CD8-positive, alpha-beta memory T cell (primary cell): ENCODE results near the gene MRTFB. TPM values are rescaled to one million over a fixed set of nuclear protein-coding genes. Genes with fewer than 3 reads are reported as not detected.

ENCODE experiments used
- CTCF ChIA-PET: fragments of 350-600 bp; sonication (Branson Sonifier 250); formaldehyde crosslinking; loops from one replicate; lab custom pipeline; 2021; ENCODE audit warnings: antibody characterized with exemption; lab: Charles Lee
- POLR2A ChIA-PET: fragments of 350-600 bp; sonication (Branson Sonifier 250); formaldehyde crosslinking; loops from one replicate; lab custom pipeline; 2021; ENCODE audit warnings: antibody characterized with exemption; lab: Charles Lee
- DNase-seq, 5 donors: peaks; one replicate each; pipeline versions ENCODE4 v3.0.0 to v3.0.0-alpha.2; 2020 to 2022; ENCODE audit warnings: mixed read lengths in 1 of 5
- H3K27ac ChIP-seq: one replicate; pipeline ENCODE4 v1.7.0; 2013; ENCODE audit warnings: low read depth, mild to moderate bottlenecking, low read length, moderate library complexity
- H3K27me3 ChIP-seq: 2 replicates; pipeline ENCODE4 v1.7.0; 2013; ENCODE audit warnings: low read length, mild to moderate bottlenecking; ENCODE audit not compliant: insufficient read depth, poor library complexity, severe bottlenecking
- H3K36me3 ChIP-seq: 2 replicates; pipeline ENCODE4 v1.7.0; 2013; ENCODE audit warnings: mild to moderate bottlenecking, low read length, moderate library complexity; ENCODE audit not compliant: insufficient read depth
- H3K4me1 ChIP-seq: 2 replicates; pipeline ENCODE4 v1.7.0; 2013; ENCODE audit warnings: mild to moderate bottlenecking, low read length, moderate library complexity; ENCODE audit not compliant: insufficient read depth
- H3K4me3 ChIP-seq: 2 replicates; pipeline ENCODE4 v1.7.0; 2013; ENCODE audit warnings: mild to moderate bottlenecking, low read length
- H3K9me3 ChIP-seq: 2 replicates; pipeline ENCODE4 v1.7.0; 2013; ENCODE audit warnings: mild to moderate bottlenecking, low read length
- H3K27ac Mint-ChIP-seq, 8 donors: one replicate each; pipeline ENCODE4 v1.8.0; 2020 to 2021; ENCODE audit warnings: mixed read lengths in 8 of 8, mild to moderate bottlenecking in 6 of 8, inconsistent platforms in 3 of 8, moderate library complexity in 3 of 8
- H3K27me3 Mint-ChIP-seq, 2 donors: one replicate each; pipeline ENCODE4 v1.8.0; 2020 to 2021; ENCODE audit warnings: mixed read lengths in 2 of 2, mild to moderate bottlenecking in 1 of 2, moderate library complexity in 1 of 2
- H3K36me3 Mint-ChIP-seq, 3 donors: one replicate each; pipeline ENCODE4 v1.8.0; 2020 to 2021; ENCODE audit warnings: mixed read lengths in 3 of 3, inconsistent platforms in 1 of 3, mild to moderate bottlenecking in 1 of 3
- H3K4me1 Mint-ChIP-seq, 3 donors: one replicate each; pipeline ENCODE4 v1.8.0; 2020 to 2021; ENCODE audit warnings: mixed read lengths in 3 of 3, inconsistent platforms in 1 of 3, mild to moderate bottlenecking in 1 of 3
- H3K4me3 Mint-ChIP-seq, 7 donors: one replicate each; pipeline ENCODE4 v1.8.0; 2020 to 2021; ENCODE audit warnings: mixed read lengths in 7 of 7, mild to moderate bottlenecking in 6 of 7, moderate library complexity in 4 of 7, inconsistent platforms in 2 of 7
- H3K9me3 Mint-ChIP-seq, 5 donors: one replicate each; pipeline ENCODE4 v1.8.0; 2020 to 2022; ENCODE audit warnings: mixed read lengths in 5 of 5, mild to moderate bottlenecking in 3 of 5, moderate library complexity in 2 of 5, inconsistent platforms in 1 of 5
- polyA plus RNA-seq: library from polyadenylated mRNA; unstranded; fragments of 300-500 nt; fragmentation: Illumina TruSeq; gene quantifications from one replicate; pipeline ENCODE4 v1.2.3, GENCODE V29; 2021
- total RNA-seq, 2 experiments: library from RNA; stranded (reverse); gene quantifications; one replicate each; pipeline ENCODE4 v1.2.3, GENCODE V29; 2021

The MRTFB gene
- total and polyA plus RNA-seq, 3 experiments from 2014 or later: 6.5 to 12.2 (median 12.0) TPM

GRCh38 chr16:14133907-14134306 lies 62.8 kb downstream of the MRTFB start:
- Histone ChIP-seq H3K4me1 (no peaks in the 10 kb centered on the region), H3K36me3 (no peaks in the 10 kb centered on the region), H3K9me3 (no peaks in the 10 kb centered on the region), H3K27me3 (no peaks in the 10 kb centered on the region), H3K4me3 (no peak overlapping the region), H3K27ac (no peak overlapping the region)
- POLR2A ChIA-PET: no interaction called here
- Mint-ChIP-seq H3K4me1 (no peaks in the 10 kb centered on the region), H3K4me3 (no peak overlapping the region), H3K9me3 (peaks cover 0 to 3% (median 0%) of the 10 kb centered on the region in 5 donors), H3K27me3 (no peaks in the 10 kb centered on the region), H3K27ac (no peak overlapping the region), H3K36me3 (peaks cover 4 to 29% (median 12%) of the 10 kb centered on the region in 3 donors)
- DNase-seq: no peak
- CTCF ChIA-PET: no interaction called here

GRCh38 chr16:14135704-14136103 lies 64.6 kb downstream of the MRTFB start:
- Mint-ChIP-seq H3K27ac (no peak overlapping the region), H3K4me3 (no peak overlapping the region), H3K4me1 (no peaks in the 10 kb centered on the region), H3K9me3 (peaks cover 0 to 7% (median 0%) of the 10 kb centered on the region in 5 donors), H3K27me3 (no peaks in the 10 kb centered on the region), H3K36me3 (peaks cover 9 to 22% (median 19%) of the 10 kb centered on the region in 3 donors)
- Histone ChIP-seq H3K4me1 (no peaks in the 10 kb centered on the region), H3K36me3 (peaks cover 5% of the 10 kb centered on the region), H3K27me3 (no peaks in the 10 kb centered on the region), H3K9me3 (no peaks in the 10 kb centered on the region), H3K4me3 (no peak overlapping the region), H3K27ac (no peak overlapping the region)
- CTCF ChIA-PET: no interaction called here
- POLR2A ChIA-PET: no interaction called here
- DNase-seq: no peak

GRCh38 chr16:14139872-14140271 lies 68.8 kb downstream of the MRTFB start:
- Histone ChIP-seq H3K9me3 (no peaks in the 10 kb centered on the region), H3K27ac (no peak overlapping the region), H3K36me3 (peaks cover 8% of the 10 kb centered on the region), H3K27me3 (no peaks in the 10 kb centered on the region), H3K4me1 (no peaks in the 10 kb centered on the region), H3K4me3 (no peak overlapping the region)
- H3K4me1 Mint-ChIP-seq: no peaks in the 10 kb centered on the region
- ChIA-PET POLR2A (no interaction called here), CTCF (no interaction called here)
- DNase-seq: no peak
- H3K9me3 Mint-ChIP-seq: peaks cover 0 to 7% (median 0%) of the 10 kb centered on the region in 5 donors
- peaks cover 16 to 33% (median 26%) of the 10 kb centered on the region in 3 donors for H3K36me3 Mint-ChIP-seq
- H3K27me3 Mint-ChIP-seq: no peaks in the 10 kb centered on the region
- H3K27ac Mint-ChIP-seq: no peak overlapping the region
- no peak overlapping the region for H3K4me3 Mint-ChIP-seq

- POLR2A ChIA-PET: no interaction called here
- no peaks in the 10 kb centered on the region for H3K9me3 ChIP-seq
- Mint-ChIP-seq H3K27me3 (no peaks in the 10 kb centered on the region), H3K36me3 (peaks cover 13 to 31% (median 22%) of the 10 kb centered on the region in 3 donors), H3K4me1 (no peaks in the 10 kb centered on the region), H3K9me3 (peaks cover 0 to 7% (median 0%) of the 10 kb centered on the region in 5 donors), H3K4me3 (no peak overlapping the region), H3K27ac (no peak overlapping the region)
- no peaks in the 10 kb centered on the region for H3K27me3 ChIP-seq
- DNase-seq: no peak
- CTCF ChIA-PET: no interaction called here
- no peak overlapping the region for H3K27ac ChIP-seq
- peaks cover 8% of the 10 kb centered on the region for H3K36me3 ChIP-seq
- no peaks in the 10 kb centered on the region for H3K4me1 ChIP-seq
- H3K4me3 ChIP-seq: no peak overlapping the region
These were observed 69.8 kb downstream of the MRTFB start for GRCh38 chr16:14140923-14141322.

- CTCF ChIA-PET: interaction anchor here (1.2 kb wide), 1 partner anchor 12 kb away, joined by 3 read pairs; no protein-coding TSS in a partner anchor
- no peak overlapping the region for H3K4me3 Mint-ChIP-seq
These were observed 75.3 kb downstream of the MRTFB start for GRCh38 chr16:14146445-14146844.

GRCh38 chr16:14148016-14148415 lies 76.9 kb downstream of the MRTFB start:
- CTCF ChIA-PET: no interaction called here
- H3K36me3 ChIP-seq: no peaks in the 10 kb centered on the region

More at GRCh38 chr16:14146445-14146844, 75.3 kb downstream of the MRTFB start:
- Histone ChIP-seq H3K4me1 (no peaks in the 10 kb centered on the region), H3K4me3 (no peak overlapping the region), H3K27ac (no peak overlapping the region), H3K9me3 (no peaks in the 10 kb centered on the region), H3K36me3 (no peaks in the 10 kb centered on the region), H3K27me3 (no peaks in the 10 kb centered on the region)
- H3K4me1 Mint-ChIP-seq: no peaks in the 10 kb centered on the region
- no peaks in the 10 kb centered on the region for H3K27me3 Mint-ChIP-seq
- no peaks in the 10 kb centered on the region for H3K9me3 Mint-ChIP-seq
- peaks cover 6 to 21% (median 12%) of the 10 kb centered on the region in 3 donors for H3K36me3 Mint-ChIP-seq
- no peak for DNase-seq
- peak overlapping the region in 1 of 8 donors; percentile 3 for H3K27ac Mint-ChIP-seq
- POLR2A ChIA-PET: no interaction called here

GRCh38 chr16:14148569-14148968 lies 77.5 kb downstream of the MRTFB start:
- Histone ChIP-seq H3K36me3 (no peaks in the 10 kb centered on the region), H3K4me1 (no peaks in the 10 kb centered on the region), H3K27me3 (no peaks in the 10 kb centered on the region), H3K4me3 (no peak overlapping the region), H3K9me3 (no peaks in the 10 kb centered on the region), H3K27ac (no peak overlapping the region)
- no peak overlapping the region for H3K4me3 Mint-ChIP-seq
- no peaks in the 10 kb centered on the region for H3K27me3 Mint-ChIP-seq
- ChIA-PET CTCF (no interaction called here), POLR2A (no interaction called here)
- H3K27ac Mint-ChIP-seq: no peak overlapping the region
- DNase-seq: no peak
- peaks cover 1 to 11% (median 8%) of the 10 kb centered on the region in 3 donors for H3K36me3 Mint-ChIP-seq
- H3K4me1 Mint-ChIP-seq: no peaks in the 10 kb centered on the region
- H3K9me3 Mint-ChIP-seq: no peaks in the 10 kb centered on the region

More at GRCh38 chr16:14148016-14148415, 76.9 kb downstream of the MRTFB start:
- H3K27me3 ChIP-seq: no peaks in the 10 kb centered on the region
- H3K4me1 Mint-ChIP-seq: no peaks in the 10 kb centered on the region
- POLR2A ChIA-PET: no interaction called here
- no peak overlapping the region for H3K4me3 ChIP-seq
- H3K27ac ChIP-seq: no peak overlapping the region
- H3K4me1 ChIP-seq: no peaks in the 10 kb centered on the region
- H3K36me3 Mint-ChIP-seq: peaks cover 1 to 13% (median 9%) of the 10 kb centered on the region in 3 donors
- H3K27me3 Mint-ChIP-seq: no peaks in the 10 kb centered on the region
- H3K27ac Mint-ChIP-seq: no peak overlapping the region
- DNase-seq: no peak
- no peak overlapping the region for H3K4me3 Mint-ChIP-seq
- H3K9me3 Mint-ChIP-seq: no peaks in the 10 kb centered on the region
- H3K9me3 ChIP-seq: no peaks in the 10 kb centered on the region

GRCh38 chr16:14150796-14151195 lies 79.7 kb downstream of the MRTFB start:
- no peaks in the 10 kb centered on the region for H3K36me3 ChIP-seq
- Mint-ChIP-seq H3K27me3 (no peaks in the 10 kb centered on the region), H3K4me3 (no peak overlapping the region), H3K4me1 (no peaks in the 10 kb centered on the region), H3K36me3 (peaks cover 1 to 11% (median 5%) of the 10 kb centered on the region in 3 donors), H3K27ac (no peak overlapping the region), H3K9me3 (no peaks in the 10 kb centered on the region)
- no peak for DNase-seq
- H3K27ac ChIP-seq: no peak overlapping the region
- no peaks in the 10 kb centered on the region for H3K4me1 ChIP-seq
- no peaks in the 10 kb centered on the region for H3K27me3 ChIP-seq
- ChIA-PET CTCF (no interaction called here), POLR2A (no interaction called here)
- no peak overlapping the region for H3K4me3 ChIP-seq
- no peaks in the 10 kb centered on the region for H3K9me3 ChIP-seq
